ENCODE results near the gene PPP1CA. TPM values are rescaled to one million over a fixed set of nuclear protein-coding genes. Genes with fewer than 3 reads are reported as not detected.

The PPP1CA gene
- polyA plus RNA-seq, 2 of the 4 experiments (the other 2 are of a cell fraction) = 174 to 208 TPM

GRCh38 chr11:67355023-67355793 lies 46.5 kb downstream of the PPP1CA start:
- CTCF ChIA-PET = interaction anchor here (3.1 to 20.0 kb wide), 5 partner anchors 10 to 114 kb away, joined by 11 to 1913 read pairs (median 23); partner anchors contain the start of genes CLCF1, PPP1CA, RAD9A and TBC1D10C
- ATAC-seq = no peak
- Histone ChIP-seq H3K4me1 (peaks cover 86% of the 10 kb centered on the region), H3K27ac (peak overlapping the region; percentile 93 to 98), H3K4me3 (peak overlapping the region; percentile 21), H3K4me2 (peak overlapping the region; percentile 93), H3K9me3 (no peaks in the 10 kb centered on the region)
- 32% methylated on average over 8 of the region's 11 CpGs for WGBS (ENCODE audit: missing lambda C conversion rate)
- TF ChIP-seq REST (IDR thresholded peaks at IDR 0.05) = no peak
- TF ChIP-seq HEYL (CRISPR knock-in tag; IDR thresholded peaks at IDR 0.05) = peak; percentile 46; the same call in 1 of the 2 replicates
- TF ChIP-seq JUN (IDR thresholded peaks at IDR 0.05) = peak in 1 of 2 experiments; percentile 3; a peak in 1 of 5 replicates
- FAIRE-seq = no peak
- DNase-seq (ENCODE audit: low read depth in 1 of 2, low spot score in 1 of 2) = peak; percentile 11 to 40
- POLR2A ChIA-PET = interaction anchor here (1.4 to 8.3 kb wide), 4 partner anchors 9 to 34 kb away, joined by 3 to 172 read pairs (median 69); partner anchors contain the start of gene CLCF1

- ATAC-seq (peak; percentile 52 to 69), FAIRE-seq (no peak), DNase-seq (ENCODE audit: low read depth in 1 of 2, low spot score in 1 of 2) (peak; percentile 96 to 98)
- H3K27ac ChIP-seq = peak overlapping the region; percentile 93 to 98
- H3K4me1 ChIP-seq = peaks cover 87% of the 10 kb centered on the region
- ChIA-PET POLR2A (interaction anchor here (0.8 to 8.3 kb wide), 12 partner anchors 8 to 109 kb away, joined by 3 to 172 read pairs (median 4); partner anchors contain the start of genes CLCF1, PPP1CA, RAD9A and RPS6KB2), CTCF (interaction anchor here (0.7 to 20.0 kb wide), 7 partner anchors 9 to 151 kb away, joined by 3 to 1913 read pairs (median 23); partner anchors contain the start of genes CLCF1, PITPNM1, PPP1CA and RAD9A)
- H3K4me3 ChIP-seq = peak overlapping the region; percentile 69
- H3K9me3 ChIP-seq = no peaks in the 10 kb centered on the region
- 4% methylated on average over 8 of the region's 8 CpGs for WGBS (ENCODE audit: missing lambda C conversion rate)
- peak overlapping the region; percentile 93 for H3K4me2 ChIP-seq
- peak; percentile 17; the same call in 1 of the 3 replicates for TF ChIP-seq SMC3 (IDR thresholded peaks at IDR 0.05)
- TF ChIP-seq POLR2A (IDR thresholded peaks at IDR 0.05; ENCODE audit: low read length) = peak; percentile 46
- no peak for TF ChIP-seq HOXB5 (CRISPR knock-in tag; IDR thresholded peaks at IDR 0.05)
- TF ChIP-seq RCOR1 (IDR thresholded peaks at IDR 0.05; ENCODE audit: low read depth, low read length) = no peak
- no peak for TF ChIP-seq USF2 (IDR thresholded peaks at IDR 0.05)
- TF ChIP-seq KDM5A (IDR thresholded peaks at IDR 0.05) = no peak
- no peak for TF ChIP-seq HEYL (CRISPR knock-in tag; IDR thresholded peaks at IDR 0.05)
- no peak; the same call in 1 of the 2 replicates for TF ChIP-seq MYC (IDR thresholded peaks at IDR 0.05; ENCODE audit: borderline replicate concordance, low read length)
- 0 out of 2 replicates have a peak, but pooled peaks have one; percentile 48 for TF ChIP-seq ATOH8 (CRISPR knock-in tag; IDR thresholded peaks at IDR 0.05; ENCODE audit: low read depth)
- no peak for TF ChIP-seq CHD2 (IDR thresholded peaks at IDR 0.05; ENCODE audit: low read length, partially characterized antibody)
- no peak for TF ChIP-seq RFX5 (IDR thresholded peaks at IDR 0.05)
- TF ChIP-seq FOSL2 (IDR thresholded peaks at IDR 0.05) = peak; percentile 82
- peak; percentile 96 for TF ChIP-seq FOSL2 (CRISPR knock-in tag; IDR thresholded peaks at IDR 0.05)
- no peak for TF ChIP-seq PHF8 (IDR thresholded peaks at IDR 0.05; ENCODE audit: borderline replicate concordance, low read depth)
- TF ChIP-seq CHD4 (IDR thresholded peaks at IDR 0.05; ENCODE audit: borderline replicate concordance) = no peak
- TF ChIP-seq NPAS2 (CRISPR knock-in tag; IDR thresholded peaks at IDR 0.05; ENCODE audit: borderline replicate concordance) = no peak
- no peak for TF ChIP-seq MAFK (IDR thresholded peaks at IDR 0.05; ENCODE audit: partially characterized antibody)
- peak; percentile 58; the same call in 1 of the 2 replicates for TF ChIP-seq TP53 (CRISPR knock-in tag; IDR thresholded peaks at IDR 0.05)
- TF ChIP-seq NR3C1 (IDR thresholded peaks at IDR 0.05) = no peak
- TF ChIP-seq E2F6 (IDR thresholded peaks at IDR 0.05; ENCODE audit: borderline replicate concordance, low read depth) = peak; percentile 42; the same call in 1 of the 2 replicates
- TF ChIP-seq JUN (IDR thresholded peaks at IDR 0.05) = peak; percentile 57 to 84
- no peak for TF ChIP-seq ZSCAN20 (CRISPR knock-in tag; IDR thresholded peaks at IDR 0.05)
- peak; percentile 34 to 51; a peak in 2 of 5 replicates for TF ChIP-seq EP300 (IDR thresholded peaks at IDR 0.05)
- TF ChIP-seq TFCP2L1 (CRISPR knock-in tag; IDR thresholded peaks at IDR 0.05) = no peak
- TF ChIP-seq CBX2 (IDR thresholded peaks at IDR 0.05; ENCODE audit: borderline replicate concordance, low read depth) = no peak
- peak; percentile 55 for TF ChIP-seq MAX (IDR thresholded peaks at IDR 0.05)
These were observed 47.3 kb downstream of the PPP1CA start for GRCh38 chr11:67354075-67355022.
